ENCODE data around the gene MSTO1. TPM values are rescaled to one million over a fixed set of nuclear protein-coding genes. Genes with fewer than 3 reads are reported as not detected.
"Not testable (repeated sequence)": the region's sequence is repeated elsewhere in the genome, so short reads cannot be mapped to it uniquely, and the experiment has no call there.

MSTO1 gene
- total RNA-seq, 1 donor from 2014 or later = 38.1 TPM

- no peak for DNase-seq (ENCODE audit: extremely low spot score in 2 of 2)
- H3K9me3 ChIP-seq = no peaks in the 10 kb centered on the region
- intact Hi-C loops (cut with DNase I) = no loop called here
- H3K4me1 ChIP-seq = peaks cover 4% of the 10 kb centered on the region
- H3K27me3 ChIP-seq = no peaks in the 10 kb centered on the region
- no peaks in the 10 kb centered on the region for H3K36me3 ChIP-seq
- H3K27ac ChIP-seq = no peak overlapping the region
- H3K4me3 ChIP-seq = no peak overlapping the region
- TF ChIP-seq CTCF (IDR thresholded peaks at IDR 0.05) = no peak
- TF ChIP-seq POLR2A (IDR thresholded peaks at IDR 0.05) = no peak
- TF ChIP-seq POLR2AphosphoS5 (IDR thresholded peaks at IDR 0.05; ENCODE audit: insufficient read depth in 1 of 2, low read depth in 1 of 2) = no peak
Measured at GRCh38 chr1:155596864-155597263, 13.2 kb upstream of the MSTO1 start.

- no peak for DNase-seq (ENCODE audit: extremely low spot score in 2 of 2)
- Histone ChIP-seq H3K36me3 (no peaks in the 10 kb centered on the region), H3K27ac (no peak overlapping the region), H3K9me3 (no peaks in the 10 kb centered on the region), H3K27me3 (no peaks in the 10 kb centered on the region), H3K4me3 (peak overlapping the region in 1 of 2 donors; percentile 24), H3K4me1 (peaks cover 4% of the 10 kb centered on the region)
- intact Hi-C loops (cut with DNase I) = no loop called here
- TF ChIP-seq CTCF (IDR thresholded peaks at IDR 0.05) (no peak), POLR2AphosphoS5 (IDR thresholded peaks at IDR 0.05; ENCODE audit: insufficient read depth in 1 of 2, low read depth in 1 of 2) (no peak), POLR2A (IDR thresholded peaks at IDR 0.05) (no peak)
Measured at GRCh38 chr1:155598842-155599331, 11.1 kb upstream of the MSTO1 start.

GRCh38 chr1:155599828-155600572, 10.0 kb upstream of the MSTO1 start:
- intact Hi-C loops (cut with DNase I); DNase-seq (ENCODE audit: extremely low spot score in 2 of 2): not testable (repeated sequence)

GRCh38 chr1:155607708-155608107, 2.3 kb upstream of the MSTO1 start:
- Histone ChIP-seq H3K4me1 (peaks cover 4% of the 10 kb centered on the region), H3K4me3 (no peak overlapping the region), H3K9me3 (no peaks in the 10 kb centered on the region), H3K36me3 (peaks cover 0 to 7% of the 10 kb centered on the region in 2 donors), H3K27me3 (no peaks in the 10 kb centered on the region), H3K27ac (no peak overlapping the region)
- no peak for TF ChIP-seq CTCF (IDR thresholded peaks at IDR 0.05)
- no peak for TF ChIP-seq POLR2AphosphoS5 (IDR thresholded peaks at IDR 0.05; ENCODE audit: insufficient read depth in 1 of 2, low read depth in 1 of 2)
- no peak for TF ChIP-seq POLR2A (IDR thresholded peaks at IDR 0.05)
- intact Hi-C loops (cut with DNase I) = no loop called here
- no peak for DNase-seq (ENCODE audit: extremely low spot score in 2 of 2)

More at GRCh38 chr1:155599828-155600572, 10.0 kb upstream of the MSTO1 start:
- H3K4me1 ChIP-seq, H3K36me3 ChIP-seq, H3K27me3 ChIP-seq, H3K27ac ChIP-seq, H3K9me3 ChIP-seq, H3K4me3 ChIP-seq: not testable (repeated sequence)

- intact Hi-C loops (cut with DNase I) = no loop called here
Measured at GRCh38 chr1:155608888-155609225, 1.2 kb upstream of the MSTO1 start.

GRCh38 chr1:155610257-155610647, 234 bp downstream of the MSTO1 start:
- H3K4me1 ChIP-seq; H3K27ac ChIP-seq; H3K27me3 ChIP-seq; intact Hi-C loops (cut with DNase I); H3K36me3 ChIP-seq; DNase-seq (ENCODE audit: extremely low spot score in 2 of 2); H3K9me3 ChIP-seq: not testable (repeated sequence)
- H3K4me3 ChIP-seq = peak overlapping the region; percentile 54 to 61

More at GRCh38 chr1:155608888-155609225, 1.2 kb upstream of the MSTO1 start:
- Histone ChIP-seq H3K4me1 (peaks cover 4% of the 10 kb centered on the region), H3K9me3 (no peaks in the 10 kb centered on the region), H3K36me3 (peaks cover 0 to 7% of the 10 kb centered on the region in 2 donors), H3K27me3 (no peaks in the 10 kb centered on the region), H3K4me3 (no peak overlapping the region), H3K27ac (no peak overlapping the region)
- TF ChIP-seq POLR2A (IDR thresholded peaks at IDR 0.05) (no peak), POLR2AphosphoS5 (IDR thresholded peaks at IDR 0.05; ENCODE audit: insufficient read depth in 1 of 2, low read depth in 1 of 2) (no peak), CTCF (IDR thresholded peaks at IDR 0.05) (no peak)
- DNase-seq (ENCODE audit: extremely low spot score in 2 of 2) = no peak

GRCh38 chr1:155613226-155613625, 3.2 kb downstream of the MSTO1 start:
- H3K27me3 ChIP-seq; H3K4me3 ChIP-seq; intact Hi-C loops (cut with DNase I); DNase-seq (ENCODE audit: extremely low spot score in 2 of 2); H3K36me3 ChIP-seq; H3K4me1 ChIP-seq; H3K9me3 ChIP-seq; H3K27ac ChIP-seq: not testable (repeated sequence)
